ENCODE data around the gene TPSD1.

DNA sequence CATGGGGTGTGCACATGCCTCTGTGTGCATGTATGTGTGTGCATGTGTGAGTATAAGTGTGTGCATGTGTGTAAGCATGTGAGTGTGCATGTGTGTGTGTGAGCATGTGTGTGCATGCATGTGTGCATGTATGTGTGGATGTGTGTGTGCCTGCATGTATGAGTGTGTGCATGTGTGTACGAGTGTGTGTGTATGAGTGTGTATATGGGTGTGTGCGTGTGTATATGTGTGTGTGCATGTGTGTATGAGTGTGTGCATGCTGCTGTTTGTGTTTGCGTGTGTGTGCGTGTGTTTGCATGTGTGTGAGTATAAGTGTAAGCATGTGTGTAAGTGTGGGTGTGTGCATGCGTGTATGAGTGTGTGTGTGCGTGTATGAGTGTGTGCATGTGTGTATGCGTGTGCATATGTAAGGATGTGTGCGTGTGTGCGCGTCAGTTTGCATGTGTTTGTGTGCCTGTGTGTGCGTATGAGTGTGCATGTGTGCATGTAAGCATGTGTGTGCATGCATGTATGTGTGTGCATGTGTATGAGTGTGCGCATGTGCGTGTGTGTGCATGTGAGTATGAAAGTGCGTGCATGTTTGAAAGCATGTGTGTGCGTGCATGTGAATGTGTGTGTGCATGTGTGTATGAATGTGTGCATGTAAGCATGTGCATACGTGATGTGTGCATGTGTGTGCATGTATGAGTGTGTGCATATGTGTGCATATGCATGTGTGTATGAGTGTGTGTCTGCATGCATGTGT lies 8.6 kb downstream of the TPSD1 start:
- TF ChIP-seq POLR2AphosphoS5 (IDR thresholded peaks at IDR 0.05; ENCODE audit: borderline replicate concordance, low read depth, low read length) (no peak), EZH2 (IDR thresholded peaks at IDR 0.05) (no peak)

Data from SK-N-MC (cell line).